H1 (cell line): ENCODE measurements around the gene OR10G3.

ENCODE experiments used
- YY1 ChIP-seq: IDR thresholded peaks from 2 replicates; pipeline ENCODE4 v1.6.1; 2011; ENCODE audit warnings: low read depth, mild to moderate bottlenecking, low read length
- TF ChIP-seq, protein P1 (sequence below): IDR thresholded peaks from 2 replicates; pipeline ENCODE4 v1.6.1; 2011; ENCODE audit warnings: low read depth, mild to moderate bottlenecking, low read length; ENCODE audit not compliant: insufficient read depth
- TF ChIP-seq, protein P2 (sequence below): IDR thresholded peaks from 2 replicates; pipeline ENCODE4 v1.6.1; 2012; ENCODE audit warnings: inconsistent platforms

DNA sequence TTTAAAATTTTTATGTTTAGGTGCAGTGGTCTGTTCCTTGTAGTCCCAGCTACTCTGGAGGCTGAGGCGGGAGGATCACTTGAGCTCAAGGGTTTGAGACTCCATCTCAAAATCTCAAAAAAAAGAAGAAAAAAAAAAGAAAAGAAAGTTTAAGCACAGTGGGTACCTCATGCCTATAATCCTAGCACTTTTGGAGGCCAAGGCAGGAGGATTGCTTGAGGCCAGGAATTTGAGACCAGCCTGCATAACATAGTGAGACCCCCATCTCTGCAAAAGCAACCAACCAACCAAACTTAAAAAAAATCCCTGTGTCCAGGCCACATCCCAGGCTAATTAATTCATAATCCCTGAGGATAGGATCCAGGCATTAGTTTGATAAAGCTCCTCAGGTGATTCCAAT, 50.4 kb downstream of the OR10G3 start:
- TF ChIP-seq, protein P1, sequence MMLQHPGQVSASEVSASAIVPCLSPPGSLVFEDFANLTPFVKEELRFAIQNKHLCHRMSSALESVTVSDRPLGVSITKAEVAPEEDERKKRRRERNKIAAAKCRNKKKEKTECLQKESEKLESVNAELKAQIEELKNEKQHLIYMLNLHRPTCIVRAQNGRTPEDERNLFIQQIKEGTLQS: no peak
- TF ChIP-seq, protein P2, sequence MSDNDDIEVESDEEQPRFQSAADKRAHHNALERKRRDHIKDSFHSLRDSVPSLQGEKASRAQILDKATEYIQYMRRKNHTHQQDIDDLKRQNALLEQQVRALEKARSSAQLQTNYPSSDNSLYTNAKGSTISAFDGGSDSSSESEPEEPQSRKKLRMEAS: no peak
- no peak for TF ChIP-seq YY1
